ENCODE measurements around the gene CRIP1. TPM values are rescaled to one million over a fixed set of nuclear protein-coding genes. Genes with fewer than 3 reads are reported as not detected.
A peak's percentile ranks its signal among the peaks of the same experiment; 100 is the strongest.

Gene CRIP1
- total and polyA plus RNA-seq, 2 experiments from 2014 or later: 0.80 to 8.4 TPM

DNA sequence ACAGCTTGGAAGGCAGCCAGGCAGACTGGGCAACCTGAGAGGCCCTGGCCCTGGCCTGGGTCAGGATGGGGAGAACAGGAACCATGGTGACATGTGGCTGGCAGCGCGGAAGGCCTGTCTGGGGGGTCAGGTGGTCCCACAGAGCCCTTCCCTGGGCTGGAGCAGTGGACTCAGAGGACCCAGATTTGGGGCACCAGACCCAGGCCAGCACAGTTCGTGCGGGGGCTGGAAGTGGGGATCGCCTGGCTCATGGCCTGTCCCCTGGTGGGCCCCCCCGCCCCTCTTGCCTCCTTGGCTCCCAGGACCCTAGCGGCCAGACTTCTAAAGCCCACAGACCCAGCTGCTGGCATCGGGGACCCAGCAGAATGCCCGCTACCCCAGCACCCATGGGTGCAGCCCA lies 45.7 kb upstream of the CRIP1 start (continued):
- TF ChIP-seq ZNF331 (CRISPR knock-in tag; IDR thresholded peaks at IDR 0.05; ENCODE audit: low read depth): no peak

DNA sequence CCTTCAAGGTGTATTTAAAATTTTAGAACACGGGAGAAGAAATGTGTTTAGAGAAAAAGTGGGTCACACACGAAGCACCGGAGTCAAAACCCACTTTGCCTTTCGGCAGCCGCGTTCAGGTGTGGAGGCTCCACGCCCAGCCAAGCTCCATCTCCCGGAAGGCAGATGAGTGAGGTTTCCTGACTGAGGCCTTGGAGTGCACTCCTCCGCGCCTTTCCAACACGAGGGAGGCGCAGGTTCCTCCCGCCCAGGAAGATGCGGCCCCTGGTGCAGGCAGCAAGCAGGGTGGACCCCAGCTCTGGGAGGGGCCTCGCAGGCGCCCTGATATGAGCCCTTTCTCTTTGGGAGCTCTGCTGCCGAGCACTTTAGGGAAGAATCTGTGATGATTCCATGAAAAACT lies 44.6 kb upstream of the CRIP1 start:
- Histone ChIP-seq H3K79me2 (replicated peaks; ENCODE audit: insufficient read depth) (peaks cover 22% of the 10 kb centered on the region), H3K36me3 (ENCODE audit: insufficient read depth) (no peaks in the 10 kb centered on the region), H3K27me3 (ENCODE audit: insufficient read depth) (no peaks in the 10 kb centered on the region), H2AFZ (no peak overlapping the region), H3K4me1 (ENCODE audit: insufficient read depth) (no peaks in the 10 kb centered on the region), H3K9me2 (ENCODE audit: insufficient read depth) (no peaks in the 10 kb centered on the region), H3K4me2 (no peak overlapping the region), H3K27ac (ENCODE audit: low read depth) (no peak overlapping the region), H4K20me1 (replicated peaks; ENCODE audit: insufficient read depth) (peaks cover 13% of the 10 kb centered on the region), H3F3A (replicated peaks; ENCODE audit: low read depth) (no peaks in the 10 kb centered on the region), H3K4me3 (no peak overlapping the region)
- TF ChIP-seq, protein P1, sequence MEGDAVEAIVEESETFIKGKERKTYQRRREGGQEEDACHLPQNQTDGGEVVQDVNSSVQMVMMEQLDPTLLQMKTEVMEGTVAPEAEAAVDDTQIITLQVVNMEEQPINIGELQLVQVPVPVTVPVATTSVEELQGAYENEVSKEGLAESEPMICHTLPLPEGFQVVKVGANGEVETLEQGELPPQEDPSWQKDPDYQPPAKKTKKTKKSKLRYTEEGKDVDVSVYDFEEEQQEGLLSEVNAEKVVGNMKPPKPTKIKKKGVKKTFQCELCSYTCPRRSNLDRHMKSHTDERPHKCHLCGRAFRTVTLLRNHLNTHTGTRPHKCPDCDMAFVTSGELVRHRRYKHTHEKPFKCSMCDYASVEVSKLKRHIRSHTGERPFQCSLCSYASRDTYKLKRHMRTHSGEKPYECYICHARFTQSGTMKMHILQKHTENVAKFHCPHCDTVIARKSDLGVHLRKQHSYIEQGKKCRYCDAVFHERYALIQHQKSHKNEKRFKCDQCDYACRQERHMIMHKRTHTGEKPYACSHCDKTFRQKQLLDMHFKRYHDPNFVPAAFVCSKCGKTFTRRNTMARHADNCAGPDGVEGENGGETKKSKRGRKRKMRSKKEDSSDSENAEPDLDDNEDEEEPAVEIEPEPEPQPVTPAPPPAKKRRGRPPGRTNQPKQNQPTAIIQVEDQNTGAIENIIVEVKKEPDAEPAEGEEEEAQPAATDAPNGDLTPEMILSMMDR (conservative IDR thresholded peaks at IDR 0.05; ENCODE audit: low read depth in 2 of 2): no peak
- TF ChIP-seq NANOG (IDR thresholded peaks at IDR 0.05; ENCODE audit: borderline replicate concordance): no peak
- TF ChIP-seq CREB1 (CRISPR knock-in tag; IDR thresholded peaks at IDR 0.05; ENCODE audit: low read depth): no peak
- Mint-ChIP-seq H3K36me3 (ENCODE audit: low read depth) (peaks cover 17% of the 10 kb centered on the region), H3K27ac (no peak overlapping the region), H3K9me3 (no peaks in the 10 kb centered on the region), H3K4me3 (no peak overlapping the region), H3K27me3 (ENCODE audit: insufficient read depth, low read depth, poor library complexity) (peaks cover 7% of the 10 kb centered on the region), H3K4me1 (peaks cover 3% of the 10 kb centered on the region; the same call in 1 of the 3 replicates)
- ATAC-seq (no peak), DNase-seq (ENCODE audit: low spot score) (no peak)

DNA sequence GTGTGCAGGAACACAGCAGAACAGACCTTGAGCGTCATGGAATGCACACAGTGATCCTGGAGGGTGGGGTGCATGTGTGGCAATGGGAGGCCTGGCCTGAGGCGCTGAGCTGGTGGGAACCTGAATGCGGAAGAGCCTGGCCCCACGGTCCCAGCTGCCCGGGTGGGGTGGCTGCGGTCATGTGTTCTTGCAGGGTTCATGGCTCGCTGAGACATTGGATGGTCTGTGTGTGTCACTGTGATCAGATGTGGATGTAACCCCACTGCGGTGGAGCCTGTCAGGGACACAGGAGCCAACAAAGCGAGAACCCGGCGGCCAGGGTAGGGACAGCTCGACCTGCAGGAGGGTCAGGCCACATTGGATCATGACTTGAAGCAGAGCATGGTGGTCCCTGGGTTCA lies 43.9 kb upstream of the CRIP1 start:
- TF ChIP-seq EZH2phosphoT487 (IDR thresholded peaks at IDR 0.05; ENCODE audit: unreplicated experiment) (no peak), ZNF114 (CRISPR knock-in tag; IDR thresholded peaks at IDR 0.05) (no peak)
- ATAC-seq: no peak
- peaks cover 13% of the 10 kb centered on the region for H4K20me1 ChIP-seq (replicated peaks; ENCODE audit: insufficient read depth)
- no peak for DNase-seq (ENCODE audit: low spot score)
- Mint-ChIP-seq H3K36me3 (ENCODE audit: low read depth) (peaks cover 17% of the 10 kb centered on the region), H3K27ac (0 out of 2 replicates have a peak overlapping the region, but pooled peaks have one; percentile 36), H3K4me3 (no peak overlapping the region), H3K4me1 (peaks cover 3% of the 10 kb centered on the region; the same call in 1 of the 3 replicates), H3K27me3 (ENCODE audit: insufficient read depth, low read depth, poor library complexity) (peaks cover 7% of the 10 kb centered on the region), H3K9me3 (no peaks in the 10 kb centered on the region)
- H3K4me3 ChIP-seq: no peak overlapping the region
- H3K36me3 ChIP-seq (ENCODE audit: insufficient read depth): no peaks in the 10 kb centered on the region
- no peak overlapping the region for H2AFZ ChIP-seq
- H3K4me1 ChIP-seq (ENCODE audit: insufficient read depth): no peaks in the 10 kb centered on the region
- no peak overlapping the region for H3K4me2 ChIP-seq
- no peaks in the 10 kb centered on the region for H3K27me3 ChIP-seq (ENCODE audit: insufficient read depth)
- H3K27ac ChIP-seq (ENCODE audit: low read depth): no peak overlapping the region
- no peaks in the 10 kb centered on the region for H3K9me2 ChIP-seq (ENCODE audit: insufficient read depth)
- no peaks in the 10 kb centered on the region for H3F3A ChIP-seq (replicated peaks; ENCODE audit: low read depth)
- peaks cover 17% of the 10 kb centered on the region for H3K79me2 ChIP-seq (replicated peaks; ENCODE audit: insufficient read depth)

DNA sequence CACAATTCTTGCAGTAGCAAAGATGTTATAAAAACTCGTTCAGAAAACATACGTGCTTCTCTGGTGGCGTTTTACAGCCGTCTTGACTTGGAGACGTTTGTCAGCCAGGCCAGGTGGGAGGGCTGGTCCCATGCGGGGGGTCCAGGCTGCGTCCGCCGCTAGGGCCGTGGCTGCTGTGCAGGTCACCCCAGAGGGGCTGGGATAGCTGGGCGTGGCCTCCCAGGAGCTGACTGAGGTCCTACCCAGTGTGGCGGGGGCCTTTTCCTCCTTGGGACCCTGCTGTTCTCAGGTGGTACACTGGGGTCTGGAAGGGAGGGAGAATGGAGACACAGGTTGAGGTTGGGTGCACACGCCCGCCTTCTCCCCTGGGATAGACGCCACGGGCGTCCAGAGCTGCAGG lies 41.8 kb upstream of the CRIP1 start:
- Mint-ChIP-seq H3K4me1 (peaks cover 3% of the 10 kb centered on the region; the same call in 1 of the 3 replicates), H3K27me3 (ENCODE audit: insufficient read depth, low read depth, poor library complexity) (peaks cover 11% of the 10 kb centered on the region), H3K9me3 (no peaks in the 10 kb centered on the region), H3K4me3 (no peak overlapping the region), H3K36me3 (ENCODE audit: low read depth) (peaks cover 18% of the 10 kb centered on the region), H3K27ac (no peak overlapping the region)
- Histone ChIP-seq H3K27me3 (ENCODE audit: insufficient read depth) (no peaks in the 10 kb centered on the region), H3K4me2 (no peak overlapping the region), H2AFZ (no peak overlapping the region), H4K20me1 (replicated peaks; ENCODE audit: insufficient read depth) (peaks cover 13% of the 10 kb centered on the region), H3K79me2 (replicated peaks; ENCODE audit: insufficient read depth) (peaks cover 11% of the 10 kb centered on the region; the same call in 1 of the 2 replicates), H3K4me1 (ENCODE audit: insufficient read depth) (no peaks in the 10 kb centered on the region), H3K36me3 (ENCODE audit: insufficient read depth) (no peaks in the 10 kb centered on the region; the same call in 1 of the 2 replicates), H3K9me2 (ENCODE audit: insufficient read depth) (no peaks in the 10 kb centered on the region), H3K4me3 (no peak overlapping the region), H3K27ac (ENCODE audit: low read depth) (0 out of 2 replicates have a peak overlapping the region, but pooled peaks have one; percentile 32), H3F3A (replicated peaks; ENCODE audit: low read depth) (0 out of 2 replicates have a peak, but pooled peaks cover 3% of the 10 kb centered on the region)
- ATAC-seq: no peak
- DNase-seq (ENCODE audit: low spot score): no peak
- TF ChIP-seq EZH2 (IDR thresholded peaks at IDR 0.05; ENCODE audit: low read depth, unreplicated experiment) (no peak), JUNB (IDR thresholded peaks at IDR 0.05; ENCODE audit: unreplicated experiment) (no peak), CREB1 (CRISPR knock-in tag; IDR thresholded peaks at IDR 0.05; ENCODE audit: low read depth) (no peak)
- TF ChIP-seq, protein P2, sequence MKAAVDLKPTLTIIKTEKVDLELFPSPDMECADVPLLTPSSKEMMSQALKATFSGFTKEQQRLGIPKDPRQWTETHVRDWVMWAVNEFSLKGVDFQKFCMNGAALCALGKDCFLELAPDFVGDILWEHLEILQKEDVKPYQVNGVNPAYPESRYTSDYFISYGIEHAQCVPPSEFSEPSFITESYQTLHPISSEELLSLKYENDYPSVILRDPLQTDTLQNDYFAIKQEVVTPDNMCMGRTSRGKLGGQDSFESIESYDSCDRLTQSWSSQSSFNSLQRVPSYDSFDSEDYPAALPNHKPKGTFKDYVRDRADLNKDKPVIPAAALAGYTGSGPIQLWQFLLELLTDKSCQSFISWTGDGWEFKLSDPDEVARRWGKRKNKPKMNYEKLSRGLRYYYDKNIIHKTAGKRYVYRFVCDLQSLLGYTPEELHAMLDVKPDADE (IDR thresholded peaks at IDR 0.05): no peak
- TF ChIP-seq, protein P1 (conservative IDR thresholded peaks at IDR 0.05; ENCODE audit: low read depth in 2 of 2): no peak

All from GM23338 (cell line).